Measurements from ENCODE around the gene ATP10B. TPM values are rescaled to one million over a fixed set of nuclear protein-coding genes. Genes with fewer than 3 reads are reported as not detected.

Gene ATP10B
- polyA plus RNA-seq, 2 donors = 5.0 to 6.6 TPM

DNA sequence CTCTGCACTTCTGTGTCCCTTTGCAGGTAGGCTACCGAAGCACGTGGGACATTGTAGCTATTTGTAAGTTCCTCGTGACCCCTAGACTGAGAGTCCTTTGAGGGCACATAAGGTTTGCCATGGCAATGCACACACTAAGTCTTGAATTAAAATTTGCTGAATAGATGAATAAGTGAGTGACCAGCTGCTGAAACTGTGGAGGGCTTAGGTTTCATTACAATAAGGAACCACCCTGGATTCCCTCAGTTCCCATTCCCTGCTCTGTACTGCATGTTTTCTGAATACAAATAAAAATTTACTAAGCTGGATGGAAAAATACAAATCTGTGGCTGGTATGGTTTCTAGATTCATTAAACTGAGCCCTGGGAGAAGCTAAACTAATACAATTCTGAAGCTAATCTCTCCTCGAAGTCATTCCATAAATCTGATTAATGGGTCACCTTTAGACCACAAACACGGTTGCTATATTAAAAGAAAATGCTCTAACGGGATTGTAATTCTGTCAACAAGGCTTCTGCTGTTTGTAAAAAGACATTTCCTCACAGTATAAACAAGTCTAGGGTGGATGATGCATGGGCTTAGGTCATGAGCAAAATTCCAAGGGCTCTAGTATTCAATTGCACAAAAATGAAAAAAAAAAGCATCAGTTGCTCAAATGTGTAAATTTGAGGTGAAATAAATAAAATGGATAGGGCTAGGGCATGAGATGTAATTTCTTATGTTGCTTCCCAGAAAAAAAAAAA is 172.3 kb downstream of the ATP10B start:
- 57 to 63% methylated on average over 6 of the region's 6 CpGs for WGBS, 2 donors
- H3K4me3 ChIP-seq (ENCODE audit: low read depth in 1 of 2, low read length in 2 of 2) = no peak overlapping the region
- H3K36me3 ChIP-seq (ENCODE audit: control insufficient read depth in 2 of 2, insufficient read depth in 2 of 2, low read length in 1 of 2) = no peaks in the 10 kb centered on the region
- no peaks in the 10 kb centered on the region for H3K27me3 ChIP-seq (ENCODE audit: control insufficient read depth in 1 of 2, insufficient read depth in 2 of 2, low read length in 2 of 2)
- peaks cover 3 to 4% of the 10 kb centered on the region in 2 donors for H3K9me3 ChIP-seq (ENCODE audit: control insufficient read depth in 2 of 2, insufficient read depth in 1 of 2, low read depth in 1 of 2, low read length in 1 of 2)
- H3K27ac ChIP-seq (ENCODE audit: low read depth in 2 of 2, low read length in 1 of 2) = no peak overlapping the region
- no peaks in the 10 kb centered on the region for H3K4me1 ChIP-seq (ENCODE audit: control insufficient read depth in 2 of 2, insufficient read depth in 2 of 2, low read length in 1 of 2)

DNA sequence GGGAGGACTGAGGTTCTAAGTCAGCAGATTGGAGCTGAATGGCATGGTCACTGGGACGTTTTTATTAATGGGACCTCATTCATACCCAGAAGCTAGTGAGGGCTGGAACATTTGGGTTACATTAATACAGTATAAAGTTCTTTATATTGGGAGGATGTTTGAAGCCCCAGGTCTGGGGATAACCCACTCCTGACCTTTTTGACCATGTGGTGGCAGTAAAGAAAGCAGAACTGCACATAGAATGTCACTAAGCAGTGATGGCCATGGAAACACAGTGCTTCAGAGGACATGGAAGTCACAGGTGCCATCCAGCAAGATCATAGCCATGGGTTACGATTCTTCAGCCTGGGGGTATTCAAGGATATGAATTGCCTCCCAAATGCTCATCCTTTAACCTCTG is 176.0 kb downstream of the ATP10B start:
- no peaks in the 10 kb centered on the region for H3K36me3 ChIP-seq (ENCODE audit: control insufficient read depth in 2 of 2, insufficient read depth in 2 of 2, low read length in 1 of 2)
- peaks cover 0 to 4% of the 10 kb centered on the region in 2 donors for H3K9me3 ChIP-seq (ENCODE audit: control insufficient read depth in 2 of 2, insufficient read depth in 1 of 2, low read depth in 1 of 2, low read length in 1 of 2)
- 70 to 75% methylated on average over 2 of the region's 2 CpGs for WGBS, 2 donors
- no peak overlapping the region for H3K27ac ChIP-seq (ENCODE audit: low read depth in 2 of 2, low read length in 1 of 2)
- H3K4me1 ChIP-seq (ENCODE audit: control insufficient read depth in 2 of 2, insufficient read depth in 2 of 2, low read length in 1 of 2) = no peaks in the 10 kb centered on the region
- no peak overlapping the region for H3K4me3 ChIP-seq (ENCODE audit: low read depth in 1 of 2, low read length in 2 of 2)
- no peaks in the 10 kb centered on the region for H3K27me3 ChIP-seq (ENCODE audit: control insufficient read depth in 1 of 2, insufficient read depth in 2 of 2, low read length in 2 of 2)

DNA sequence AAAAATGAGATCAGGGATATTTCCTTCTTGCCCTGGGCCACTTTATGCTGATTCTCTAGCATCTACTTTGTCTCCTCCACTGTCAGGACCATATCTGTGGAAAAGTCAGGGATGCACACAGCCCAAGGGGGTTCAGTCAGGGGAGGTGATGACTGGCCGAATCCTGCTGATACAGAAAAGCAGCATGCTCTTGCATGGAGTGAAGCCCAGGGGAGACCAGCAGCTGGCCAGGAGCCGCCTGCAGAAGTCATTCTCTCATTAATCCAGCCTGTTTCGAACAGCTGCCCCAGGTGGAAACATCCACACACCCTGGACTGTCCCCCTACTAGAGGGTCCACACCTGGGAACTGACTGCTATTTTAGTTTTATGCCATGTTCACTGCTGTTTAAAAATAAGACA is 177.1 kb downstream of the ATP10B start:
- Histone ChIP-seq H3K9me3 (ENCODE audit: control insufficient read depth in 2 of 2, insufficient read depth in 1 of 2, low read depth in 1 of 2, low read length in 1 of 2) (no peaks in the 10 kb centered on the region), H3K4me3 (ENCODE audit: low read depth in 1 of 2, low read length in 2 of 2) (no peak overlapping the region), H3K27me3 (ENCODE audit: control insufficient read depth in 1 of 2, insufficient read depth in 2 of 2, low read length in 2 of 2) (no peaks in the 10 kb centered on the region), H3K36me3 (ENCODE audit: control insufficient read depth in 2 of 2, insufficient read depth in 2 of 2, low read length in 1 of 2) (no peaks in the 10 kb centered on the region), H3K4me1 (ENCODE audit: control insufficient read depth in 2 of 2, insufficient read depth in 2 of 2, low read length in 1 of 2) (no peaks in the 10 kb centered on the region), H3K27ac (ENCODE audit: low read depth in 2 of 2, low read length in 1 of 2) (no peak overlapping the region)
- 68 to 76% methylated on average over 3 of the region's 3 CpGs for WGBS, 2 donors

DNA sequence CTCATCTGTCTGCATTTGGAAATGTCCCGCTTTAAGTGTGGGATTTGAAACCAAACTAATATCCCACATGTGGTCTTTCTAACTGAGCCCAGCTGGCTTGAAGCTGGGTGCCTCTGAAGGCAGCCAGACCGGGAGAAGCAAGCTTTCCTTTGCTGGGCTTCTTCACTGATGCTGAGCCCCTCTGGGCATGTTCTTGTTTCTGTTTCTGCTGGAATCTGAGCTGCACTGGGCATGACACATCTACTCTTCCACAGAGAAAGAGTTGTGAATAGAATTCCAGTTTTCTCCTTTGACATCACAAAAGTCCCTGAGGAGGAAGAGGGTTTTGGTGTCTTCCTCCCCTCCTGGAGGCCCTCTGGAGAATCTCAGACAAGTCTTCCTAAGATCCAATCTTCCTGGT is 179.5 kb downstream of the ATP10B start:
- WGBS, 2 donors = 0 to 24% methylated on average over 2 of the region's 2 CpGs
- no peaks in the 10 kb centered on the region for H3K4me1 ChIP-seq (ENCODE audit: control insufficient read depth in 2 of 2, insufficient read depth in 2 of 2, low read length in 1 of 2)

DNA sequence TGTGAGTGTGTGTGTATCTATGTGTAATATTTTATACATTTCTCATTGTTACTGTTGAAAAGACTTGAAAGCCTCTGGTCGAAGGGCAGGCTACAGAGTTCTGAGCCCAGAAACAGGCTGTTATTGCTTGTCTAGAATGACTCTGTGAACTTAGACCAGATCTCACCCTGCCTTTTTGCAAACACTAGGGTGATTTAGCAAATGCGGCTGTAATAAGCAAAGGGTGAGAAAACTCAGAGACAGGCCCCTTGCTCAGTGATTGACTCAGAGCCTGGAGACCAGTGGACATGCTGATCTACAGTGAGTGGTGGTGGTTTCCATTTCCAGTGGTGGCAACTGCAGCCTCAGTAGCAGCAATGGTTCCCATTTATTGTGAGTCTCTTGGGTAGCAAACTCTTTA is 183.7 kb downstream of the ATP10B start:
- WGBS, 2 donors = 76 to 88% methylated on average over 2 of the region's 2 CpGs
- no peaks in the 10 kb centered on the region for H3K36me3 ChIP-seq (ENCODE audit: control insufficient read depth in 2 of 2, insufficient read depth in 2 of 2, low read length in 1 of 2)
- no peaks in the 10 kb centered on the region for H3K4me1 ChIP-seq (ENCODE audit: control insufficient read depth in 2 of 2, insufficient read depth in 2 of 2, low read length in 1 of 2)
- no peak overlapping the region for H3K4me3 ChIP-seq (ENCODE audit: low read depth in 1 of 2, low read length in 2 of 2)
- H3K27me3 ChIP-seq (ENCODE audit: control insufficient read depth in 1 of 2, insufficient read depth in 2 of 2, low read length in 2 of 2) = no peaks in the 10 kb centered on the region
- no peaks in the 10 kb centered on the region for H3K9me3 ChIP-seq (ENCODE audit: control insufficient read depth in 2 of 2, insufficient read depth in 1 of 2, low read depth in 1 of 2, low read length in 1 of 2)
- H3K27ac ChIP-seq (ENCODE audit: low read depth in 2 of 2, low read length in 1 of 2) = no peak overlapping the region

More for the DNA sequence above, 179.5 kb downstream of the ATP10B start:
- Histone ChIP-seq H3K27me3 (ENCODE audit: control insufficient read depth in 1 of 2, insufficient read depth in 2 of 2, low read length in 2 of 2) (no peaks in the 10 kb centered on the region), H3K27ac (ENCODE audit: low read depth in 2 of 2, low read length in 1 of 2) (no peak overlapping the region), H3K9me3 (ENCODE audit: control insufficient read depth in 2 of 2, insufficient read depth in 1 of 2, low read depth in 1 of 2, low read length in 1 of 2) (no peaks in the 10 kb centered on the region), H3K36me3 (ENCODE audit: control insufficient read depth in 2 of 2, insufficient read depth in 2 of 2, low read length in 1 of 2) (no peaks in the 10 kb centered on the region), H3K4me3 (ENCODE audit: low read depth in 1 of 2, low read length in 2 of 2) (no peak overlapping the region)

DNA sequence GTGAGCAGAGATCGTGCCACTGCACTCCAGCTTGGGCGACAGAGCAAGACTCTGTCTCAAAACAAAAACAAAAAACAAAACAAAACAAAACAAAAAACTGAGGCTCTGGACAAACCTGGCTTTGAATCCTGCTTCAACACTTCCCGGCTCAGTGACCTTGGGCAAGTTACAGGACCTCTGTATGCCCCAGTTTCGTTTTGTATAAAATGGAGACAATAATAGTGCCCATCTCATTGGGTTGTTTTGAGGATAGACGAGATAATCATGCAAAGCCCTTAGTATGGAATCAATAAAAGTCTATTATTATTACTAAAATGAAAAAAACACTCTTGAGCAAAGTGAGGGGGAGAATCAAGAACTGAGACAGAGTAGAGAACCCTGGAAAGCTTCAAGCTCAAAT is 184.9 kb downstream of the ATP10B start:
- no peak overlapping the region for H3K4me3 ChIP-seq (ENCODE audit: low read depth in 1 of 2, low read length in 2 of 2)
- H3K36me3 ChIP-seq (ENCODE audit: control insufficient read depth in 2 of 2, insufficient read depth in 2 of 2, low read length in 1 of 2) = no peaks in the 10 kb centered on the region
- H3K27me3 ChIP-seq (ENCODE audit: control insufficient read depth in 1 of 2, insufficient read depth in 2 of 2, low read length in 2 of 2) = no peaks in the 10 kb centered on the region
- H3K27ac ChIP-seq (ENCODE audit: low read depth in 2 of 2, low read length in 1 of 2) = no peak overlapping the region
- H3K9me3 ChIP-seq (ENCODE audit: control insufficient read depth in 2 of 2, insufficient read depth in 1 of 2, low read depth in 1 of 2, low read length in 1 of 2) = no peaks in the 10 kb centered on the region
- no peaks in the 10 kb centered on the region for H3K4me1 ChIP-seq (ENCODE audit: control insufficient read depth in 2 of 2, insufficient read depth in 2 of 2, low read length in 1 of 2)
- WGBS, 2 donors = 80% methylated on average over 5 of the region's 5 CpGs

DNA sequence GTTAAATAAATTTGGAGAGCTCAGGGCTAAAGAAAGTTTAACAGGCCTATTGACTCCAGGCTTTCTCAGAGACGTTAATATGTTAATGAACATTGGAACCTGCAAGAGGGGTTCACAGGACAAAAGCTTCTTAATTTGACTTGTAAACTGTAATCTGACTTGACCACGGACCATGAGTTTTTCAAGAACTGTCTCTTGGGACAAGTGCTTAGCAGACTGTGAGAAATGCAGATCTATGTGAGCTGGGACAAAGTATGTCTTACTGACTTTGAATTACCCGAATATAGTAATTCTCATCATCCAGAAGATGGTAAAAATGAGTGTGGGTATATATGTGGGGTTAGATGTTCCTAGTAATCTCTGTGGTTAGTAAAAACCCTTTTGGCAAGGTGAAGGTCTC is 186.6 kb downstream of the ATP10B start:
- no peaks in the 10 kb centered on the region for H3K36me3 ChIP-seq (ENCODE audit: control insufficient read depth in 2 of 2, insufficient read depth in 2 of 2, low read length in 1 of 2)
- 64 to 68% methylated on average over 3 of the region's 3 CpGs for WGBS, 2 donors
- no peak overlapping the region for H3K4me3 ChIP-seq (ENCODE audit: low read depth in 1 of 2, low read length in 2 of 2)
- H3K27me3 ChIP-seq (ENCODE audit: control insufficient read depth in 1 of 2, insufficient read depth in 2 of 2, low read length in 2 of 2) = no peaks in the 10 kb centered on the region
- H3K9me3 ChIP-seq (ENCODE audit: control insufficient read depth in 2 of 2, insufficient read depth in 1 of 2, low read depth in 1 of 2, low read length in 1 of 2) = no peaks in the 10 kb centered on the region
- H3K4me1 ChIP-seq (ENCODE audit: control insufficient read depth in 2 of 2, insufficient read depth in 2 of 2, low read length in 1 of 2) = no peaks in the 10 kb centered on the region
- H3K27ac ChIP-seq (ENCODE audit: low read depth in 2 of 2, low read length in 1 of 2) = no peak overlapping the region

DNA sequence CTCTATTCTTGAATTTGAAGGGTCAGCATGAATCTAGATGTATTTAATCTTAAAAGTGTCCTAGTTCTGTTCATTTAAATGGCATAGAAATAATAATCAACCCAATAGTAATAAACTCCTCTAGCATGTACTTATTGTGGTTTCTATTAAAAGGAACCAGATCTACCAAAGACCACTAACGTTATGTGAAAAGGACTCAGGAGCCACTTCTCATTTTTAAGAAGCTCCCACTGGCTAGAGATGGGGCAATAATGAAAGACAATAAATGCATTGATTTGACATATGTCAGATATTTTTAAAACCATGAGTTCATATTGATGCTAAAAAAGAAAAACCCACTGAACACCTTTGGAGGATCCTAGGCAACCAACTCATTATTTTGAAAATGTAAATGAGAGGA is 191.9 kb downstream of the ATP10B start:
- no peak overlapping the region for H3K4me3 ChIP-seq (ENCODE audit: low read depth in 1 of 2, low read length in 2 of 2)
- H3K9me3 ChIP-seq (ENCODE audit: control insufficient read depth in 2 of 2, insufficient read depth in 1 of 2, low read depth in 1 of 2, low read length in 1 of 2) = no peaks in the 10 kb centered on the region
- no peaks in the 10 kb centered on the region for H3K36me3 ChIP-seq (ENCODE audit: control insufficient read depth in 2 of 2, insufficient read depth in 2 of 2, low read length in 1 of 2)
- H3K27ac ChIP-seq (ENCODE audit: low read depth in 2 of 2, low read length in 1 of 2) = no peak overlapping the region
- no peaks in the 10 kb centered on the region for H3K27me3 ChIP-seq (ENCODE audit: control insufficient read depth in 1 of 2, insufficient read depth in 2 of 2, low read length in 2 of 2)
- H3K4me1 ChIP-seq (ENCODE audit: control insufficient read depth in 2 of 2, insufficient read depth in 2 of 2, low read length in 1 of 2) = no peaks in the 10 kb centered on the region
- WGBS, 2 donors = 73% methylated on average over 1 of the region's 1 CpG

DNA sequence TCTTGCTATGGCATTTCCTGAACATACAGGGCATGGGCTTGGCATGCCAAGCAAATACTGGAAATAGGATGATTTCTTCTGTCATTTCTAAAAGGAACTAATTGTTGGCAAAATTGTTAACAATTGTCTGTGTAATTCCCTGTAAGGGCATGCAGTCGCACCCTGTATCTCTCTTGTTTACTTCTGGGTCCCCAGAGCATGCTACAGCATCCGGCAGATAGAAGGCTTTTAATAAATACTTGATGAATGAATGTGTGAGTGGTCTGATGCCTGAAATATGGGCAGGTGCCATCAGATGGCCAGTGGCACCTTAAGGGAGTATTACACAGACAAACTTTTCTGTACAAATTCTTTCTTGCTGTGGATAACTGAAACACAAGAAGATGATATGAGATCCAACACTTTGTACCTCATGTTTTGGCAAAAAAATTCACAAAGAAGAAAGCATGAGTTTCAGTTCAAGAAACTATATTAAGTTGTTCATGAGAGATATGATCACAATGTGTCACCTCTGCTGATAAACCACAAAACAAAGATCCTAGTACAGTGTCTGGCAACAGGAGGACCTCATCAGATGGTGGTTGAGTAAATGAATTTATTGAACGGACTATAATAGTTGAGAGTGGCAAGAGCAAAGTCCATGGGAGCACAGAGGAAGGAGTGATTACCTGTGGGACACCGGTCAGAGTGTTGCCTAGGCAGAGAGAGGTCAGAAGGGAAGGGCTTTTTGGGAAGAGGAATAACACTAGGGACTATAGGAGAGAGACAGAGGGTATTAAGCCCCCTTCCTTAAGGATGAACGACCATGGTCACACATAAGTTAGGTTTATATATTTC is 194.2 kb downstream of the ATP10B start:
- H3K27ac ChIP-seq (ENCODE audit: low read depth in 2 of 2, low read length in 1 of 2) = no peak overlapping the region
- no peak overlapping the region for H3K4me3 ChIP-seq (ENCODE audit: low read depth in 1 of 2, low read length in 2 of 2)
- WGBS, 2 donors = 67 to 73% methylated on average over 5 of the region's 5 CpGs
- H3K9me3 ChIP-seq (ENCODE audit: control insufficient read depth in 2 of 2, insufficient read depth in 1 of 2, low read depth in 1 of 2, low read length in 1 of 2) = no peaks in the 10 kb centered on the region
- H3K36me3 ChIP-seq (ENCODE audit: control insufficient read depth in 2 of 2, insufficient read depth in 2 of 2, low read length in 1 of 2) = no peaks in the 10 kb centered on the region
- H3K4me1 ChIP-seq (ENCODE audit: control insufficient read depth in 2 of 2, insufficient read depth in 2 of 2, low read length in 1 of 2) = no peaks in the 10 kb centered on the region
- no peaks in the 10 kb centered on the region for H3K27me3 ChIP-seq (ENCODE audit: control insufficient read depth in 1 of 2, insufficient read depth in 2 of 2, low read length in 2 of 2)
